22Rv1 (cell line): ENCODE measurements around the gene DNAH1.

ENCODE experiments used
- ZFX ChIP-seq: fragments of 450-650 bp; IDR thresholded peaks from 2 replicates; pipeline ENCODE4 v1.6.1; 2017; ENCODE audit warnings: antibody characterized with exemption, borderline replicate concordance
- TF ChIP-seq, protein P1 (sequence below): fragments of 450-650 bp; IDR thresholded peaks from 2 replicates; pipeline ENCODE4 v1.5.1; 2017; ENCODE audit warnings: mild to moderate bottlenecking

DNA sequence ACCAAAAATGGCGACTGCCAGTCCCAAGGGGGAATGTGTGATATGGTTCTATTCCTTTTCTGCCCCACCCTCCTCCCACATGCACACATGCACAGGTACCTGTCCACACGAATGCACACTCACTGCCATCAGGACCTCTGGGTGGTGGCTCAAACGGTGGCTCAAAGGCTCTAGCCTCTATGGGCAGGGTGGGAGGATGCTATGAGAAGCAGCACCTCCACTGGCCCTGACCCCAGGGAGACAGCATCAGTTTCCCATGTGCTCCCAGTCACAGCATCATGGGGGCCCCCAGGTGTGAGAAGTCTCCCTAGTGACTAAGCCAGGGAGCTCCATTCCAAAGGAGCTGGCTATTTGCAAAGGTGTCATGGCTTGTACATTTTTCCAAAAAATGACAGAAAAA, 112.9 kb downstream of the DNAH1 start:
- TF ChIP-seq, protein P1, sequence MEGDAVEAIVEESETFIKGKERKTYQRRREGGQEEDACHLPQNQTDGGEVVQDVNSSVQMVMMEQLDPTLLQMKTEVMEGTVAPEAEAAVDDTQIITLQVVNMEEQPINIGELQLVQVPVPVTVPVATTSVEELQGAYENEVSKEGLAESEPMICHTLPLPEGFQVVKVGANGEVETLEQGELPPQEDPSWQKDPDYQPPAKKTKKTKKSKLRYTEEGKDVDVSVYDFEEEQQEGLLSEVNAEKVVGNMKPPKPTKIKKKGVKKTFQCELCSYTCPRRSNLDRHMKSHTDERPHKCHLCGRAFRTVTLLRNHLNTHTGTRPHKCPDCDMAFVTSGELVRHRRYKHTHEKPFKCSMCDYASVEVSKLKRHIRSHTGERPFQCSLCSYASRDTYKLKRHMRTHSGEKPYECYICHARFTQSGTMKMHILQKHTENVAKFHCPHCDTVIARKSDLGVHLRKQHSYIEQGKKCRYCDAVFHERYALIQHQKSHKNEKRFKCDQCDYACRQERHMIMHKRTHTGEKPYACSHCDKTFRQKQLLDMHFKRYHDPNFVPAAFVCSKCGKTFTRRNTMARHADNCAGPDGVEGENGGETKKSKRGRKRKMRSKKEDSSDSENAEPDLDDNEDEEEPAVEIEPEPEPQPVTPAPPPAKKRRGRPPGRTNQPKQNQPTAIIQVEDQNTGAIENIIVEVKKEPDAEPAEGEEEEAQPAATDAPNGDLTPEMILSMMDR: no peak
- TF ChIP-seq ZFX: no peak
